ENCODE data around the gene CFAP221.

CFAP221 gene

DNA sequence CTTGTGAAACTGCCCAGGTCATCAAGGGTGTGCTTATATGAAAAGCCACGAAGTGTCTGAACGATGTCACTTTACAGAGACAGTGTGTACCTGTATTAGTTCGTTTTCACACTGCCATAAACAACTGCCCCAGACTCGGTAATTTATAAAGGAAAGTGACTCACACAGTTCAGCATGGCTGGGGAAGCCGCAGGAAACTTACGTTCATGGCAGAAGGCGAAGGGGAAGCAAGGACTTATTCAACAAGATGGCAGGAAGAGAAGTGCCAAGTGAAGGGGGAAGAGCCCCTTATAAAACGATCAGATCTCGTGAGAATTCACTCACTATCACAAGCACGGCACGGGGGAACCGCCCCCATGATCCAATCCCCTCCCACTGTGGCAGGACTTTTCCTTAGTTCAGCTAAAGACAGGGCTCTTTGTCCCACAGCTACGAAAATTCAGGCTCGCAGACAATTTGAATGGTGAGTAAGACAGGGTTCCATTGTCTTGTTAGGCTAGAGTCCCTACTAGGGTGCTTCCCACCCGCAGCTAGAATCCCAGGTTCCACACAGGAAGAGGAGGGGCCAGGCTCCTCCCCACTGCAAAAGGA is 154.9 kb downstream of the CFAP221 start:
- TF ChIP-seq, protein P1, sequence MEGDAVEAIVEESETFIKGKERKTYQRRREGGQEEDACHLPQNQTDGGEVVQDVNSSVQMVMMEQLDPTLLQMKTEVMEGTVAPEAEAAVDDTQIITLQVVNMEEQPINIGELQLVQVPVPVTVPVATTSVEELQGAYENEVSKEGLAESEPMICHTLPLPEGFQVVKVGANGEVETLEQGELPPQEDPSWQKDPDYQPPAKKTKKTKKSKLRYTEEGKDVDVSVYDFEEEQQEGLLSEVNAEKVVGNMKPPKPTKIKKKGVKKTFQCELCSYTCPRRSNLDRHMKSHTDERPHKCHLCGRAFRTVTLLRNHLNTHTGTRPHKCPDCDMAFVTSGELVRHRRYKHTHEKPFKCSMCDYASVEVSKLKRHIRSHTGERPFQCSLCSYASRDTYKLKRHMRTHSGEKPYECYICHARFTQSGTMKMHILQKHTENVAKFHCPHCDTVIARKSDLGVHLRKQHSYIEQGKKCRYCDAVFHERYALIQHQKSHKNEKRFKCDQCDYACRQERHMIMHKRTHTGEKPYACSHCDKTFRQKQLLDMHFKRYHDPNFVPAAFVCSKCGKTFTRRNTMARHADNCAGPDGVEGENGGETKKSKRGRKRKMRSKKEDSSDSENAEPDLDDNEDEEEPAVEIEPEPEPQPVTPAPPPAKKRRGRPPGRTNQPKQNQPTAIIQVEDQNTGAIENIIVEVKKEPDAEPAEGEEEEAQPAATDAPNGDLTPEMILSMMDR (conservative IDR thresholded peaks at IDR 0.05): no peak
- no peak for TF ChIP-seq ZFX (IDR thresholded peaks at IDR 0.05)
- H3K27ac ChIP-seq: no peak overlapping the region

DNA sequence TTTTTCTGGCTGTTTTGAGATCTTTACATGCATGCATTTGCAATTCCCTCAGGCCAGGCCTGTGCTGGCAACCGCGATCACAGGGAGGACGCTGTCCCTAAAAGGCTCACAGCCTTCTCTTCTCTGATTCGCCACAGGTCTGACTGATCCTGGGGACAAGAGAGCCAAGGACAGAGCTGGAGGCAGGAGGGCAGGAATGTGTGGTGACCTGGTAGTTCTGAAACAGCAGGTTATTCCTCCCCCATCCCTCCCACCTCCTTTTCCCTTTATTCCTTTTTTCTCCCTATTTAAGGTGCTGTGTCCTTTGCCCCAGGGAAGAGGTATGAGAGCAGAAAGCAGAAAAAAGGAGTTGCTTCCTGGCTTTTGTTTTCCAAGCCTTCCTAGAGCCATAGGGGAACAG is 156.6 kb downstream of the CFAP221 start:
- no peak overlapping the region for H3K27ac ChIP-seq
- TF ChIP-seq ZFX (IDR thresholded peaks at IDR 0.05): no peak
- TF ChIP-seq, protein P1 (conservative IDR thresholded peaks at IDR 0.05): no peak

DNA sequence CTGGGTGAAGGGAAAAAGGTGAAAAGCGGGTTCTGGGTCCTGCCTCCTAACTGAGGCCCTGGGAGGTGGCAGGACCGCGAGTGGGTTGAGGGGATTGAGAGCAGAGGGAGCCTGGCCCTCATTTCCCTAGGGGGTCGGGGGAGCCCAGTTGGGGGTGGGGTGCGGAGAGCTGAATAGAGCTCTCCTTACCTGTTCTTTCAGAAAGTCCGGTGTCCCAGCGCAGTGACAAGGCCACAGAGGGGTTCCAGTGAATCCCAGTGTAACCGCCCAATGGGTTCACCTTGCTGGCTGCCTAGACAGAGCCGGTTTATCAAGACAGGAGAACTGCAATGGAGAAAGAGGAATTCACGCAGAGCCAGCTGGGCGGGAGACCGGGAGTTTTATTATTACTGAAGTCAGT is 157.1 kb downstream of the CFAP221 start:
- TF ChIP-seq, protein P1 (conservative IDR thresholded peaks at IDR 0.05): no peak
- TF ChIP-seq ZFX (IDR thresholded peaks at IDR 0.05): no peak
- no peak overlapping the region for H3K27ac ChIP-seq

DNA sequence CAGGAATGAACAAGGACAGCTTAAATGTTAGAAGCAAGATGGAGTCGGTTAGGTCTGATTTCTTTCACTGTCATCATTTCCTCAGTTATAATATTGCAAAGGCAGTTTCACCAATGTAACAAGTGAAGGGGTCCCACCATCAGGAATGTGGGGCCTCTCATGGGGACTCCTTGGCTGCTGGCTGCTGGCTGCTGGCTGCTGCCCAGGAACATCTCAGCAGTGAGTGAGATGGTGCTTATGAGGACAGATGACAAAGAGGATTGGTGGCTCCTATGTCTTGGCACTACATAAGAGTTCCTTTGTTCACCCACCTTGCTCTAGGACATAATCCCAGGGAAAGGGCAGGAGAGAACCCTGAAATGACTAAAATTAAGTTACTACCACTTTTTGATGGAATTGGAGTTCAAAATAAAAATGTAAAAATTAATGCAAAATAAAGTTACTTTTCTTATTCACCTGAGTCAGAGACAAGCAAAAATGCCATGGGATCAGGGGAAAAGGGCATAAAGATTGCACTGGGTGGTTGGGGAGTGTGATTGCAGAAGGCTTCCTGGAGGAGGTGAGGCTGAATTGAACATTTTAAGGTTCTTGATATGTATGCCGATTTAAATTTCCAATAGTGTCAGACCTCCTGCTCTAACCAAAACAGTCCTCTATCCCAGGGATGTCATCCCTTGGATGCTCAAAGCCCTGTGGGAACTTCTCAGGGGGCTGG is 158.1 kb downstream of the CFAP221 start:
- no peak for TF ChIP-seq ZFX (IDR thresholded peaks at IDR 0.05)
- TF ChIP-seq, protein P1 (conservative IDR thresholded peaks at IDR 0.05): no peak
- H3K27ac ChIP-seq: no peak overlapping the region

DNA sequence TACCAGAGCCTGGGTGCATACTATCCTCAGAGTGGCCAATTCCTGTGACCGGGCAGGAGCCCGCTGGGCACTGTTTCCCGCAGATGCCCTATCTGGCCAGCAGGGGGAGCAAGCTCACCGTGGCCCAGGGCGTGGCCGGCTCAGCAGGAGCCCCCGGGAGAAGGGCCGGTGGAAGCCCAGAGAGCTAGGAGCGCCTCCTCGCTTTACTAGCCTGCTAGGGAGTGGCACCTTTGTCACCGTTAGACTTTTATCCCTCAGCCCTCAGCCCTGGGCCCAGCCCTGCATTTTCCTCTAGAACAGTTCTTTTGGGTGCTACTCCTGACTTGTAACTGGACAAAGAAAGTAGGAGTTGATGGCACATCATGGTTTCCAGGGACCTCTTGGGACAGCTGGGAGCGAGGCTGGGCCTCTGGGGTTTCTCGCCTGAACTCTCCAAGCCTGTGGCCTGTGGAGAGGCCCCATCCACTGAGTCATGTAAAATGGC is 158.7 kb downstream of the CFAP221 start:
- peak overlapping the region; percentile 4; the same call in 1 of the 2 replicates for H3K27ac ChIP-seq
- no peak for TF ChIP-seq ZFX (IDR thresholded peaks at IDR 0.05)
- TF ChIP-seq, protein P1 (conservative IDR thresholded peaks at IDR 0.05): peak; percentile 96

DNA sequence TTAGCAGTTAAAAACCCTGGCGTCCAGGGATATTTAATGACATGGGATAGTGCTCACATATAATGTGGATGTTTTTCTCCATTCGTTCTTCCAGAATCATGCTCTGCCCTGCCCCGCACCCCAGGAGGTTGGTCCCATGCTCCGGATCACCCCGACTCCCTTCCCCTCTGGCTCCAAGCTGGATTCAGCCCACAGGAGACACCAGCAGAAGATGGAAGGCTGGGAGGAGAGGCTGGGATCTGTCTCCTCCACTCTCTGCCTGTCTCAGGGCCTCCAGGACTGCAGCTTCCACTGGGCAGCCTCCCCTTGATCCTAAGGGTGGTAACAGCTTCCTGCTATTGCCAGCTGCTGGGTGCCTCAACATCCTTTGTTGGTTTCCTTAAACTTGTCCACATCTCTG is 159.3 kb downstream of the CFAP221 start:
- TF ChIP-seq ZFX (IDR thresholded peaks at IDR 0.05): no peak
- TF ChIP-seq, protein P1 (conservative IDR thresholded peaks at IDR 0.05): no peak
- peak overlapping the region; percentile 4; the same call in 1 of the 2 replicates for H3K27ac ChIP-seq

DNA sequence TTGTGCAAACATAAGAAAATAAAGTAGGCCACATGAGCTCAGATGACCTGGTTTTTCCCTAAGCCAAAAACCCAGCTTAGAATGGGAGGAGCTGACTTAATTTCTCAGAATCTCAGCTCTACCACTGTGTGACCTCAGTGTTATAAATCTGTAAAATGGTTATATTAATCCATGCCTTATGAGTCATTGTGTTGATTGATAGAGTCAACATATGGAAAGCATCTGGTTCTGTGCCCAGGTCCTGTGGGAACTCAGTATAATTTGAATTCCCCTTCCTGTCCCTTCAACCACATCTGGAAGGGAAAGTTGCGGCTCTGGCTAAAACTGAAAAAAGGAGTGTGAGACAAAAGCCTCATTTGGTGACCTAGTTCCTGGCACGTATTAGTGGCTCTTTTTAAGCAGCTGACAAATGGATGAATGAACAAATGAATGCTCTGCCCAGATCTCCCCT is 160.4 kb downstream of the CFAP221 start:
- TF ChIP-seq, protein P1 (conservative IDR thresholded peaks at IDR 0.05): no peak
- no peak for TF ChIP-seq ZFX (IDR thresholded peaks at IDR 0.05)
- H3K27ac ChIP-seq: no peak overlapping the region

Measured in C4-2B (cell line).